H1 (cell line): ENCODE data around the gene PLA2G4E.

Experiments used
- CHD1 ChIP-seq: IDR thresholded peaks from 2 replicates; pipeline ENCODE4 v1.6.1; 2012; ENCODE audit warnings: low read depth, low read length, improper control_type of control experiment
- EP300 ChIP-seq, 2 experiments: IDR thresholded peaks; 1 replicate in 1 of 2; 2 replicates in 1 of 2; pipeline ENCODE4 v1.6.1; 2011 to 2012; ENCODE audit warnings: low read depth in 2 of 2, low read length in 2 of 2, mild to moderate bottlenecking in 2 of 2, borderline replicate concordance in 1 of 2, inconsistent platforms in 1 of 2, moderate library complexity in 1 of 2
- JUND ChIP-seq: IDR thresholded peaks from 2 replicates; pipeline ENCODE4 v1.6.1; 2011; ENCODE audit warnings: mild to moderate bottlenecking, improper control_type of control experiment, low read length
- SIX5 ChIP-seq: IDR thresholded peaks from 2 replicates; pipeline ENCODE4 v1.6.1; 2011; ENCODE audit warnings: mild to moderate bottlenecking, low read depth, low read length
- TF ChIP-seq, protein P1 (sequence below), 3 experiments: IDR thresholded peaks; 1 replicate in 2 of 3; 2 replicates in 1 of 3; pipeline versions ENCODE4 v1.5.1 to v1.6.1; 2011; ENCODE audit warnings: low read length in 3 of 3, mild to moderate bottlenecking in 3 of 3, inconsistent platforms in 2 of 3, low read depth in 1 of 3, moderate library complexity in 1 of 3; ENCODE audit not compliant: insufficient read depth in 1 of 3; ENCODE audit errors: control extremely low read depth in 1 of 3

DNA sequence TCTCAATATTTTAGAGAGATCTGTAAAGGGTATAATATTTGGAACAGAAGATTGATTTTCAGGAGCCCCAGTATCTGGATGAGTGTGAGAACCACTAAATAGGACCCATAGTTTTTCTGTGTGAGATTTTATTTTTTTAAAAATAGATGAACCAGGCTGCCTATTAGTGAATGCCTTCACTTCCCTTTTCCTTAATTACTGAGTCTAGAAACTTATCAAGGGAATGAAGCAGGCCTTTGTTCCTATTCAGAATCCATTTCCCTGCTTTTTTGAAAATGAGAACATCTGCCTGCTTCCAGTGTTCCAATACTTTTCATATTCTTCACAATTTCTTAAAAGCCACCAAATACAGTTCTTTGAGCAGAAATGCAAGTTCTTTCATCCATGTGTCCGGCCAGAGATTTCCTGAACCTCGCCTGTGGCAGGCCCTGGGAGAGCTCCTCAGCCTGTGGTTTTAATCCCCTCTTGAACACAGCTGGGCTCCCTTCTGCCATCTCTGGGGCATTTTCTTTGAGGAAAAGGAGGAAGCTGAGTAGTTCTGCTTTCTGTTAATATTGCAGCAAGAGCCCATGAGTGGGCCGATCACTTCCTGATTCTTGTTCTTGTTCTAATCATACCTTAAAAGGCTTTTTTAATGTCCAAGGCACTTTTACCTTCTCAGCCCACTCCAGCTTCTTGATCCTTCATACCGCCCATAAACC, 53.2 kb downstream of the PLA2G4E start:
- TF ChIP-seq JUND (no peak), CHD1 (no peak), SIX5 (no peak), EP300 (IDR thresholded peaks at IDR 0.05; ENCODE audit: borderline replicate concordance in 1 of 2, low read depth in 2 of 2, low read length in 2 of 2) (no peak)
- TF ChIP-seq, protein P1, sequence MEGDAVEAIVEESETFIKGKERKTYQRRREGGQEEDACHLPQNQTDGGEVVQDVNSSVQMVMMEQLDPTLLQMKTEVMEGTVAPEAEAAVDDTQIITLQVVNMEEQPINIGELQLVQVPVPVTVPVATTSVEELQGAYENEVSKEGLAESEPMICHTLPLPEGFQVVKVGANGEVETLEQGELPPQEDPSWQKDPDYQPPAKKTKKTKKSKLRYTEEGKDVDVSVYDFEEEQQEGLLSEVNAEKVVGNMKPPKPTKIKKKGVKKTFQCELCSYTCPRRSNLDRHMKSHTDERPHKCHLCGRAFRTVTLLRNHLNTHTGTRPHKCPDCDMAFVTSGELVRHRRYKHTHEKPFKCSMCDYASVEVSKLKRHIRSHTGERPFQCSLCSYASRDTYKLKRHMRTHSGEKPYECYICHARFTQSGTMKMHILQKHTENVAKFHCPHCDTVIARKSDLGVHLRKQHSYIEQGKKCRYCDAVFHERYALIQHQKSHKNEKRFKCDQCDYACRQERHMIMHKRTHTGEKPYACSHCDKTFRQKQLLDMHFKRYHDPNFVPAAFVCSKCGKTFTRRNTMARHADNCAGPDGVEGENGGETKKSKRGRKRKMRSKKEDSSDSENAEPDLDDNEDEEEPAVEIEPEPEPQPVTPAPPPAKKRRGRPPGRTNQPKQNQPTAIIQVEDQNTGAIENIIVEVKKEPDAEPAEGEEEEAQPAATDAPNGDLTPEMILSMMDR (IDR thresholded peaks at IDR 0.05; ENCODE audit: control extremely low read depth in 1 of 3, insufficient read depth in 1 of 3, low read depth in 1 of 3, low read length in 3 of 3) = no peak
